GM15510 (cell line): Measurements from ENCODE around the gene RAB33B.

Source experiments
- POLR2A ChIP-seq: IDR thresholded peaks from 3 replicates; pipeline ENCODE4 v1.6.1; 2011; ENCODE audit warnings: borderline replicate concordance; ENCODE audit not compliant: insufficient read length; ENCODE audit errors: extremely low read depth

RAB33B gene

DNA sequence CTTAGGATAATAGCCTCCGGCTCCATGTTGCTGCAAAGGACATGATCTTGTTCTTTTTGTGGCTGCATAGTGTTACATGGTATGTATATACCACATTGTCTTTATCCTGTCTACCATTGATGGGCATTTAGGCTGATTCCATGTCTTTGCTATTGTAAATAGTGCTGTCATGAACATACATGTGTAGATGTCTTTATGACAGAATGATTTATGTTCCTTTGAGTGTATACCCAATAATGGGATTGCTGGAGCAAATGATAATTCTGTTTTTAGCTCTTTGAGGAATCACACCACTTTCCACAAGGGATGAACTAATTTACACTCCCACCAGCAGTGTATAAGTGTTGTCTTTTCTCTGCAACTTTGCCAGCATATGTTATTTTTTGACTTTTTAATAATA is 4.6 kb downstream of the RAB33B start:
- no peak for TF ChIP-seq POLR2A

GRCh38 chr4:139458999-139459398 is 5.1 kb downstream of the RAB33B start:
- TF ChIP-seq POLR2A = no peak

GRCh38 chr4:139460565-139460964 is 6.6 kb downstream of the RAB33B start:
- no peak for TF ChIP-seq POLR2A

DNA sequence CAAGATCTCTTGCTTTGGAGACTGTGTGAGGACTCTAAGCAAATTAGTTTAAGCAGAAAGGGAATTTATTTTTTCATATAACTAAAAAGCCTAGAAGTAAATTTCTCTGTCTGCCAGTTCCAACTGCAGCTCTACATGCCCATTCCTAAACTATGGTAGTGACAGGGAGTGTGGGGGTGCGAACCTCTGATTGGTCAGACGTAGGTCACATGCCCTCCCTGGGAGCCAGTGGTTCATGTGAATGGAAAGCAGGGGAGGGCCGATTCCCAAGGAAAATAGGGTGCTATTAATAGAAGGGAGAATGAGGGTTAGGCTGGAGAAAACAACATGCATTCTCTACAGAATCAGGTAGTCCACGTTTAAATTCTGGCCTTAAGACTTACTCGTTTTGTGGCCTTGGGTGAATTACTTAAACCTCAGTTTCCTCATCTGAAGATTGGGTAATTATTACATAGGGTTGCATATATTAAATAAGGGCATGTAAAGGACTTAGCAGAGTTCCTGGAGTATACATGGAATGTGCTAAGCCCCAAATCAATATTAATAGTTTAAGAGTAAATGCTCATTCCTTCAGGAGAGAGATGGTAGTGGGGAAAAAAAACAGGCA is 7.2 kb downstream of the RAB33B start:
- no peak for TF ChIP-seq POLR2A

- TF ChIP-seq POLR2A = no peak
Measured at GRCh38 chr4:139465922-139466321, 12.0 kb downstream of the RAB33B start.

GRCh38 chr4:139469216-139469615 is 15.3 kb downstream of the RAB33B start:
- TF ChIP-seq POLR2A = no peak

DNA sequence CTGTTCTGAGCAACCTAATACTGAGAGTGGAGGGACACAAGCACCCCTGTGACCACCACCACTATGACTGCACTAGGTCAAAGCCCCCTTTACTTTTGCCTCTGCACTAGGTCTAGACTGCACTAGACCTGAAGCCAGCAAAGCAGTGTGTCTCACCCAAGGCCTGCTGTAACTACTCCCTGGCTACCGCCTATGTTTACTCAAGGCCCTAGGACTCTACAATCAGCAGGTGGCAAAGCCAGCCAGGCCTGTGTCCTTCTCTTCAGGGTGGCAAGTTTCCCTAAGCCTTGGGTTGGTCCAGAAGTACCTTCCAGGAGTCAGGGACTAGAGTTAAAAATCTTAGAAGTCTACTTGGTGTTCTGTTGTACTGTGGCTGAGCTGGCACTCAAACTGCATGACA is 15.9 kb downstream of the RAB33B start:
- no peak for TF ChIP-seq POLR2A

DNA sequence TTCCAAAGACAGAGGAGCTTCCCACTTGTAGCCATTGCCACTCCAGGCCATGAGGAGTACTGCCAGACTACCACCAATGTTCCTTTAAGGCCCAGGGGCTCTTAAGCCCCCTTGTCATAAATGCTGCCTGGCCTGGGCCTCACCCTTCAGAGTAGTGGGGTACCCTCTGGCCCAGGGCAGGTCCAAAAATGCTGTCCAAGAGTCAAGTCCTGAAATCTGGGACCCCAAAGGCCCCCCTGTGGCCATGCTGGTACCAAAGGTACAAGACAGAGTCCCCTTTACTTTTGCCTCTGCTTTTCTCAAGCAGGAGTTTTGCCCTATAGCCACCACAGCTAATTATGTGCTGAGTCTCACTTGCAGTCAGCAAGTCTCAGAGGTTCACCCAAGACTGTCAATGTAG is 16.4 kb downstream of the RAB33B start:
- no peak for TF ChIP-seq POLR2A

GRCh38 chr4:139470997-139471665 is 17.2 kb downstream of the RAB33B start:
- no peak for TF ChIP-seq POLR2A

GRCh38 chr4:139472852-139473251 is 18.9 kb downstream of the RAB33B start:
- TF ChIP-seq POLR2A = no peak

- no peak for TF ChIP-seq POLR2A
Measured at GRCh38 chr4:139476363-139476762, 22.4 kb downstream of the RAB33B start.

- TF ChIP-seq POLR2A = no peak
Measured at GRCh38 chr4:139481465-139481864, 27.5 kb downstream of the RAB33B start.

DNA sequence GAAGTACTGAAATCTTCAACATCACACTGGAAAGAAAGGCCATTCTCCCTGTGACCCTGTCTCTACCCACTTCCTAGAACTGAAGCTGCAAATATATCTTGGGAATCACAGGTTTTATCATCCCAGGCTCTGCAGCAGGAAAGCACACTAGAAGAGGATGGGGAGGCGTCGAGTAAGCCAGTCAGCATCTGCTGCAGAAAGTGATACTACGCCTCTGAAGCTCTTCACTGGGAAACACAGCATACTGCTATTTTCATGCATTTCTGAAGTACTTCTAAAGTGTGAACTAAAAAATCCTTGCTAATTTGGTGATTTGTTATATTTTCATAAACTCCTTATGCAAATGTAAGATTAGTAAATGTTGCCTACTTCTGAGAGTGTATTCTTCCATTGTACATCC is 29.1 kb downstream of the RAB33B start:
- TF ChIP-seq POLR2A = no peak

- TF ChIP-seq POLR2A = no peak
Measured at GRCh38 chr4:139484783-139485311, 30.9 kb downstream of the RAB33B start.

DNA sequence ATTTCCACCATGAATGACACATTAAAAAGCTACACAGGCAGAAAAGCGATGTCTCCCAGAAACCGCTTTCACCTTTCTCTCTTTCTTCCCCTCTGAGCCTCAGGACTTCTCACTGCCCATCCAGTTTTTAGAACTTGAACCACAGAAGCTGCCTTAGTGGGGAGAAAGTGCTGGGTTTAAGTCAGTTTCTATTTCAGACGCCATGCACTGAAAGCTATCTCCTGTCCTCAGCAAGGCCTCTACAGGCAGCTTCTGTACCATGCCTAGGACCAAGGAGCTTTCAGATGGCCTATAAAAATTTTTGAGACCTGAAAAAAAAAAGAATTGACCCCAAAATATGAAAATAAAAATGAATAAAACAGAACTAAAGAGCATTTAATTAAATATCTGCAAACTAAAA is 34.5 kb downstream of the RAB33B start:
- no peak for TF ChIP-seq POLR2A

DNA sequence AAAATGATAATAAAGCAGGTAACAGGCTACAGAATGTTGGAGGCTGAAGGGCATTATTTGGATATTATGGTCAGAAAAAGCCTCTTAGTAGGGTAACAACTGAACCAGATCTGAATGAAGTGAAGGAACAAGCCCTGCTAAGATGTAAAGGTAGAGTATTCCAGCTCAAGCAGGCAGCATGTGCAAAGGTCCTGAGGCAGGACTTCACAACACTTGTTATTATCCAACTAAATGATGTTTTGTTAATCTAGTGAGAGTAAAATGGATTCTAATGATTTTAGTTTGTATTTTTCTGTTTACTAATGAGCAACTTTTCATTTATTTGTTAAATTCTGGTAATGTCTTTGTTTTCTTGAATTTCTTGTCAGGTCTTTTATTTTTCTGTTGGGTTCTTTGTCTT is 35.7 kb downstream of the RAB33B start:
- no peak for TF ChIP-seq POLR2A
